CD4-positive, alpha-beta T cell treated with Interleukin-4 for 1 hour (primary cell): Measurements from ENCODE around the gene GRHPR.
"Not testable (repeated sequence)": the region's sequence is repeated elsewhere in the genome, so short reads cannot be mapped to it uniquely, and the experiment has no call there.

Source experiments
- DNase-seq, 2 donors: peaks; one replicate each; pipeline ENCODE4 v3.0.0-alpha.2; 2020 to 2022

GRHPR gene

DNA sequence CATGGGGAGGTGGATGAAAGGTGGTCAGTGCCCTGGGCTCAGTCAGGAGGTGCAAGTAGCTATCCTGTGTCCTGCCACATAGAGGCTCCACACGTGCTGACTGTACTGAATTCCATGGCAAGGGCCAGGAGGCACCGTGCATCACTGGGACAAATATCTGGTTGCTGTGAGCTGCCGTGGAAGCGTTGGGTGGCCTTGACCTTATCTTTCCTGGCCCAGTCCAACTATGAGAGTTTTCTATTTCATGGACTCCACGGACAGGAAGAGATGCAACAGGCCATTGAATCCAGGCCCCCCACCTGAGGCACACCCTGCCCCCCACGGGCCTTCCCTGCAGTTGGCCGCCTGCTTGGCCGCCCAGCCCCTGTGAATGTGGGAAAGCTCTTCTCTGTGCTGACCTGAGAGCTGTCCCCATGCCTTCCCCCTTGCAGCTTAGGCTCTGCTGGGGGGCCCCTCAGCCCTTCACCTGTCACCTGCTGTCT is 1.7 kb downstream of the GRHPR start:
- no peak for DNase-seq

- DNase-seq = no peak
Measured at GRCh38 chr9:37424686-37425297, 2.3 kb downstream of the GRHPR start.

- no peak for DNase-seq
Measured at GRCh38 chr9:37425298-37425752, 2.8 kb downstream of the GRHPR start.

DNA sequence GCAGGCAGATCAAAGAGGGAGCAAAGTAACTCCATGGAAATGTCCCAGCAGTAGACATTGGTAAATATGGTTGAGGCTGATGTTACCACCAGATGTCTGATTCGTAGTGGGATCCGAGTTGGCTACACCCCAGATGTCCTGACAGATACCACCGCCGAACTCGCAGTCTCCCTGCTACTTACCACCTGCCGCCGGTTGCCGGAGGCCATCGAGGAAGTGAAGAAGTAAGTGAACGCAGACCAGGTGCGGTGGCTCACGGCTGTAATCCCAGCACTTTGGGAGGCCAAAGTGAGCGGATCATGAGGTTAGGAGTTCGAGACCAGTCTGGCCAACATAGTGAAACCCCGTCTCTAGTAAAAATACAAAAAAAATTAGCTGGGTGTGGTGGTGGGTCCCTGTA is 3.9 kb downstream of the GRHPR start:
- DNase-seq = not testable (repeated sequence)

- no peak for DNase-seq
Measured at GRCh38 chr9:37426846-37427245, 4.3 kb downstream of the GRHPR start.

GRCh38 chr9:37428345-37428744 is 5.8 kb downstream of the GRHPR start:
- no peak for DNase-seq

DNA sequence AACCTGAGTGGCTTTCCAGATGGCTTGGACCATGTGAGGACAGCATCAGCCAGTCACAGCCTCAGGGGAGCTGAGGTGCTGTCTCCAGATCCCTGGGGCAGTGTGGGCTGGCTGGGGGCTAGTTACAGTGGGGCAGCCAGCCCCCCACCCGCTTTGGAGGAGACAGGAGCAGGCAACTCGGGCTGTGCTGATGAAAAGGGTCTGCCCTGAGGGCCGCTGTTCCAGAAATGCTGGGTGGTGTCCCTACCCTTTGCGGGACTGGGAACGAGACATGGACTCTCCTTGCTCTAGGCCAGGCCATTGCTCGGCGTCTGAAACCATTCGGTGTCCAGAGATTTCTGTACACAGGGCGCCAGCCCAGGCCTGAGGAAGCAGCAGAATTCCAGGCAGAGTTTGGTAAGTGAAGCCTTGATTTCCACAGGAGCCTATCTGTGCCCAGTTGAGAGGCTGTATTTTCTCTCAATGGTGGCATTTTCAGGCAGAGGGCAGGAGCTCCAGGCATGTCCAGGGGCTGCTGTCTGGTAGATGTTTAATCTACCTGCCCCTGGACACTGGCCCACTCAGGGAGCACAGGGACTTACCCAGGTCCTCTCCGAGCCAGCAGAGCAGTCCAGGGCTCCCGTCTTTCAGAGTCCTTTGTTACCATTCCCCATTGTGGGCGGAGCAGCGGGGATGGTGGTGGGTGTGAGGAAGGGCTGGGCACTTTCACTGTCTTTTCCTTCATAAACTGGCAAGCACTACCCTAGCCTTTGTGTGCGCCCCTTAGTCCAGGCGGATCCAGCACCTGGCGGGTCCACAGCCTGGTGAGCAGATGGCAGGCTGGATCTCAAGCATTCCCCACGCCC is 7.2 kb downstream of the GRHPR start:
- DNase-seq = no peak

GRCh38 chr9:37430841-37431597 is 8.5 kb downstream of the GRHPR start:
- no peak for DNase-seq

DNA sequence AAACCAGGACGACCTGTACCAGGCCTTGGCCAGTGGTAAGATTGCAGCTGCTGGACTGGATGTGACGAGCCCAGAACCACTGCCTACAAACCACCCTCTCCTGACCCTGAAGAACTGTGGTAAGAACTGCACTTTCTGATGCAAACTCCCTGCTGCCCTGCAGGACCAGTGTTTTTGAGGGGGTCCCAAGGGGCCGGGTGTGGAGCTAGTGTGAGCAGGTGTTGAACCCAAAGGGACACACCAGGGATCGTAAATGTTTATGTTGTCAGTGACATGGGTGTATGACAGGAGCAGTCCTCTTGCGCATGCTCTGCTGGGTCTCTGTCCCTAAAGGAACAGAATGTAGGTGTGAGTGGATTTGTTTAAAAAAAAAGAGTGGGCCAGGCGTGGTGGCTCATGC is 9.5 kb downstream of the GRHPR start:
- DNase-seq = no peak

- no peak for DNase-seq
Measured at GRCh38 chr9:37433867-37434371, 11.4 kb downstream of the GRHPR start.

- no peak for DNase-seq
Measured at GRCh38 chr9:37436540-37436939, 14.0 kb downstream of the GRHPR start.

DNA sequence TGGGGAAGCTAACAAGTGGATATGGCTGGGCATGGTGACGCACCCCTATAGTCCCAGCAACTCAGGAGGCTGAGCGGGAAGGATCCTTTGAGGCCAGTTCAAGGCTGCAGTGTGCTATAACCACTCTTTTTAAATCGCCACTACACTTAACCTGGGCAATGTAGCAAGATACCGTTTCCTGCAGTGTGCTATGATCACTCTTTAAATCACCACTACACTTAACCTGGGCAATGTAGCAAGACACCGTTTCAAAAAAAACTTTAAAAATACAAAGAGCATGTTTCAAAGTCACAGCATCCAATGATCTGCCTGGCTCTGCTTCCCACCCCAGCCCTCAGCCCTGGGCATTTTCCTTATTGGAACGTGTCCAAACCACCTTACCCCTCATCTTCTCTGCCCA is 14.5 kb downstream of the GRHPR start:
- no peak for DNase-seq

DNA sequence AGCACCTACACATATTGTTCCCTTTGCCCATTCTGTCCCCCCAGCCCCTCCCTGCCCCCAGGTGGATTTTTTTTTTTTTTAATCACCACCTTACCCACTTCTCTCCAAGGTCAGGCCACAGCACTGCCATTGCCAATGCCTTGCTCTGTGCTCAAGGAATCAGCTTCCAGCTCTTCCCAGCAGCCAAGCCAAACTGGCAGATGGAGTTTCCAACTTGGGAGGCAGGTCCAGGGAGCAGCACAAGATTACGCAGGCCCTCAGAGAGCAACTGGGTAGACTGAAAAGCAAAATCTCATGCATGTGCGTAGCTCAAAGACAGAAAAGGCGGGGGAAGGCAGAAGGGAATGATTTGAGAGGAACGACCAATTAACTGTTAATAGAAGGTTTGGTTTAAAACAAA is 15.1 kb downstream of the GRHPR start:
- DNase-seq = no peak

- DNase-seq = no peak
Measured at GRCh38 chr9:37438359-37438758, 15.9 kb downstream of the GRHPR start.

DNA sequence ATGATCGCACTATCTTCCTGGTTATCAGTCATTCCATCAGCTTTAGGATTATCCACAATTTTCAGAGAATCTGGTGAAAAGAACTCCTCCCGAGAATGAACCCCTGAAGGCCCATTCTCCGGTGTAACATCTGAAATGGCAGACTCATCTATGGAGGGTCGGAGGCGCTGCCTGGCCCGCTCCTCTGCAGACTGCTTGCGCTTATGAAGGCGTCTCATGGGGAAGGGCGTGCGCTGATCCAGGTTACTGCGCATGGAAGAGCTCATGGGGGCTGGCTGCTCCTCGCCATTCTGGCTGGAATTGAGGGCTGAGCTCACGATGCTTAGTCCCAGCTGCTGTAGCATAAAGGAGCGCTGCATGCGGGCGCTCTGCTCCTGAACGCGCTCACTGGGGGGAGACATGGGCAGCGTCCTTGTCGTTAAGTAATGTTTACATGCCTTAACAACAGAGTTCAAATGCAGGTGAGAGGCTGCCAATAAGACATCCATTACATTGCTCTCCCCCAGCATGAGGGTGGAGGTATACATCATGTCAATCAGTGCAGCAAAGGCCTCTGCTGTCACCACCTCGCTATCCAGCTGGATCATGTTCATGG is 19.4 kb downstream of the GRHPR start:
- DNase-seq = no peak

- no peak for DNase-seq
Measured at GRCh38 chr9:37442556-37442955, 20.1 kb downstream of the GRHPR start.

- DNase-seq = no peak
Measured at GRCh38 chr9:37443566-37443965, 21.1 kb downstream of the GRHPR start.

- DNase-seq = no peak
Measured at GRCh38 chr9:37444890-37445289, 22.4 kb downstream of the GRHPR start.

- no peak for DNase-seq
Measured at GRCh38 chr9:37445832-37446231, 23.3 kb downstream of the GRHPR start.

GRCh38 chr9:37446401-37446800 is 23.9 kb downstream of the GRHPR start:
- DNase-seq = no peak

DNA sequence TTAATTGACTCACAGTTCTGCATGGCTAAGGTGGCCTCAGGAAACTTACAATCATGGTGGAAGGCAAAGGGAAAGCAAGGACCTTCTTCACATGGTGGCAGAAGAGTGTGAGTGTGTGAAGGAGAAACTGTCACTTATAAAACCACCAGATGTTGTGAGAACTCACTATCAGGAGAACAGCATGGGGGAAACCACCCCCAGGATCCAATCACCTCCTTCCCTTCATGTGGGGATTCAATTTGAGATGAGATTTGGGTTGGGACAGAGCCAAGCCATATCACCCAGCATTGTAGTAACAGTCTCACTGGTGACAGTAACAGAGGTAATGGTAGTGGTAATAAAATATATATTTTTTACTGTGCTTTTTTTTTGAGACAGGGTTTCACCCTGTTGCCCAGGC is 24.6 kb downstream of the GRHPR start:
- no peak for DNase-seq

GRCh38 chr9:37449862-37450632 is 27.6 kb downstream of the GRHPR start:
- no peak for DNase-seq
